Renal cortex interstitium (tissue), 15 donors: Measurements from ENCODE around the gene P2RX4. TPM values are rescaled to one million over a fixed set of nuclear protein-coding genes. Genes with fewer than 3 reads are reported as not detected.
"Not testable (repeated sequence)": the region's sequence is repeated elsewhere in the genome, so short reads cannot be mapped to it uniquely, and the experiment has no call there.

Experiments used
- DNase-seq, 11 donors: peaks; one replicate each; pipeline ENCODE4 v3.0.0-alpha.2; 2013; ENCODE audit warnings: low read depth in 9 of 11, low spot score in 4 of 11; ENCODE audit errors: extremely low read depth in 1 of 11
- long read RNA-seq, 16 experiments: transcript quantifications; one replicate each; lab custom pipeline, GENCODE V29; 2026
- polyA plus RNA-seq, 3 donors: library from polyadenylated mRNA; unstranded; fragments of 120-200 nt; gene quantifications; one replicate each; pipeline ENCODE4 v1.2.1, GENCODE V29; 2013; ENCODE audit not compliant: insufficient read length in 3 of 3

P2RX4 gene
- 10 to 100 TPM; 31.3 to 34.1 (median 31.5) TPM for polyA plus RNA-seq
- long read RNA-seq, donor 1, transcript P2RX4-202 (12 exons, 2,032 nt): major isoform, 6 of 14 reads
- long read RNA-seq, donor 1, partial matches to known transcripts: 8 of 14 reads
- long read RNA-seq, donor 1, other reads (novel, unspliced or antisense): 0 of 14 reads
- long read RNA-seq, donor 2, partial matches to known transcripts: 0 of 3 reads
- long read RNA-seq, donor 2, other reads (novel, unspliced or antisense): 0 of 3 reads
- long read RNA-seq, donor 3, transcript P2RX4-202 (12 exons, 2,032 nt): major isoform, 8 of 15 reads
- long read RNA-seq, donor 3, partial matches to known transcripts: 5 of 15 reads
- long read RNA-seq, donor 3, other reads (novel, unspliced or antisense): 0 of 15 reads
- long read RNA-seq, donor 4, transcript P2RX4-202 (12 exons, 2,032 nt): major isoform, 5 of 5 reads
- long read RNA-seq, donor 4, partial matches to known transcripts: 0 of 5 reads
- long read RNA-seq, donor 4, other reads (novel, unspliced or antisense): 0 of 5 reads
- long read RNA-seq, donor 5: 0 reads
- long read RNA-seq, donor 6, transcript P2RX4-202 (12 exons, 2,032 nt): major isoform, 5 of 5 reads
- long read RNA-seq, donor 6, partial matches to known transcripts: 0 of 5 reads
- long read RNA-seq, donor 6, other reads (novel, unspliced or antisense): 0 of 5 reads
- long read RNA-seq, donor 7, transcript P2RX4-202 (12 exons, 2,032 nt): major isoform, 6 of 7 reads
- long read RNA-seq, donor 7, partial matches to known transcripts: 0 of 7 reads
- long read RNA-seq, donor 7, other reads (novel, unspliced or antisense): 0 of 7 reads
- long read RNA-seq, donor 8, transcript P2RX4-202 (12 exons, 2,032 nt): major isoform, 12 of 13 reads
- long read RNA-seq, donor 8, partial matches to known transcripts: 0 of 13 reads
- long read RNA-seq, donor 8, other reads (novel, unspliced or antisense): 0 of 13 reads
- long read RNA-seq, donor 9, partial matches to known transcripts: 0 of 5 reads
- long read RNA-seq, donor 9, other reads (novel, unspliced or antisense): 0 of 5 reads
- long read RNA-seq, donor 10, transcript P2RX4-202 (12 exons, 2,032 nt): major isoform, 9 of 21 reads
- long read RNA-seq, donor 10, partial matches to known transcripts: 11 of 21 reads
- long read RNA-seq, donor 10, other reads (novel, unspliced or antisense): 0 of 21 reads
- long read RNA-seq, donor 11, partial matches to known transcripts: 0 of 5 reads
- long read RNA-seq, donor 11, other reads (novel, unspliced or antisense): 0 of 5 reads
- long read RNA-seq, donor 12, partial matches to known transcripts: 0 of 2 reads
- long read RNA-seq, donor 12, other reads (novel, unspliced or antisense): 0 of 2 reads
- long read RNA-seq, donor 13: 0 reads
- long read RNA-seq, donor 14, transcript P2RX4-202 (12 exons, 2,032 nt): major isoform, 10 of 10 reads
- long read RNA-seq, donor 14, partial matches to known transcripts: 0 of 10 reads
- long read RNA-seq, donor 14, other reads (novel, unspliced or antisense): 0 of 10 reads
- long read RNA-seq, donor 15, partial matches to known transcripts: 0 of 5 reads
- long read RNA-seq, donor 15, other reads (novel, unspliced or antisense): 0 of 5 reads
- long read RNA-seq, donor 16, transcript P2RX4-202 (12 exons, 2,032 nt): major isoform, 23 of 31 reads
- long read RNA-seq, donor 16, partial matches to known transcripts: 5 of 31 reads
- long read RNA-seq, donor 16, other reads (novel, unspliced or antisense): 0 of 31 reads

- DNase-seq: peak; percentile 56 to 77 (median 70)
Observed at GRCh38 chr12:121209624-121210572, at the start of gene P2RX4. Gene P2RX4 (plus strand): TSS chr12:121210129. CDS start chr12:121210165, 36 bp downstream.

GRCh38 chr12:121162384-121162783 is 47.5 kb upstream of the P2RX4 start:
- no peak for DNase-seq

GRCh38 chr12:121162985-121163384 is 46.9 kb upstream of the P2RX4 start:
- no peak for DNase-seq

GRCh38 chr12:121164839-121165238 is 45.1 kb upstream of the P2RX4 start:
- not testable (repeated sequence) for DNase-seq

GRCh38 chr12:121165316-121165715 is 44.6 kb upstream of the P2RX4 start:
- DNase-seq: no peak

- DNase-seq: no peak
Observed at GRCh38 chr12:121166356-121166755, 43.6 kb upstream of the P2RX4 start.

GRCh38 chr12:121167232-121167820 is 42.6 kb upstream of the P2RX4 start:
- DNase-seq: no peak

GRCh38 chr12:121167951-121168350 is 42.0 kb upstream of the P2RX4 start:
- no peak for DNase-seq

- DNase-seq: no peak
Observed at GRCh38 chr12:121170151-121170550, 39.8 kb upstream of the P2RX4 start.

GRCh38 chr12:121170611-121171260 is 39.2 kb upstream of the P2RX4 start:
- DNase-seq: no peak

- DNase-seq: no peak
Observed at GRCh38 chr12:121172145-121172544, 37.8 kb upstream of the P2RX4 start.

GRCh38 chr12:121175383-121176119 is 34.4 kb upstream of the P2RX4 start:
- DNase-seq: no peak

- DNase-seq: no peak
Observed at GRCh38 chr12:121176826-121177529, 33.0 kb upstream of the P2RX4 start.

GRCh38 chr12:121181181-121181580 is 28.7 kb upstream of the P2RX4 start:
- DNase-seq: no peak
